OCI-LY1 (cell line): ENCODE results near the gene RGS8.

Experiments used
- CTCF ChIP-seq: fragments of 200-600 bp; sonication (generic), shearing (Covaris generic); IDR thresholded peaks from 2 replicates; pipeline ENCODE4 v1.5.1; 2017; ENCODE audit warnings: mild to moderate bottlenecking, antibody characterized with exemption, low read length, moderate library complexity, mixed read lengths
- EZH2 ChIP-seq: fragments of 200-600 bp; sonication (generic), shearing (Covaris generic); IDR thresholded peaks from 2 replicates; pipeline ENCODE4 v1.8.0; 2017; ENCODE audit warnings: borderline replicate concordance, mixed run types, mild to moderate bottlenecking, antibody characterized with exemption, low read length, moderate library complexity, mixed read lengths

- TF ChIP-seq CTCF (no peak), EZH2 (no peak)
Observed at GRCh38 chr1:182649041-182649440, 35.3 kb downstream of the RGS8 start.
